Measurements from ENCODE around the gene ADGRD1.

GRCh38 chr12:131114942-131115584, 161.4 kb downstream of the ADGRD1 start:
- TF ChIP-seq POLR2AphosphoS5 (IDR thresholded peaks at IDR 0.05; ENCODE audit: low read depth, low read length) (no peak), SIN3A (IDR thresholded peaks at IDR 0.05; ENCODE audit: borderline replicate concordance, insufficient read depth, low read length) (no peak), TAF1 (IDR thresholded peaks at IDR 0.05; ENCODE audit: borderline replicate concordance, insufficient read depth, low read length) (no peak)
- TF ChIP-seq, protein P1, sequence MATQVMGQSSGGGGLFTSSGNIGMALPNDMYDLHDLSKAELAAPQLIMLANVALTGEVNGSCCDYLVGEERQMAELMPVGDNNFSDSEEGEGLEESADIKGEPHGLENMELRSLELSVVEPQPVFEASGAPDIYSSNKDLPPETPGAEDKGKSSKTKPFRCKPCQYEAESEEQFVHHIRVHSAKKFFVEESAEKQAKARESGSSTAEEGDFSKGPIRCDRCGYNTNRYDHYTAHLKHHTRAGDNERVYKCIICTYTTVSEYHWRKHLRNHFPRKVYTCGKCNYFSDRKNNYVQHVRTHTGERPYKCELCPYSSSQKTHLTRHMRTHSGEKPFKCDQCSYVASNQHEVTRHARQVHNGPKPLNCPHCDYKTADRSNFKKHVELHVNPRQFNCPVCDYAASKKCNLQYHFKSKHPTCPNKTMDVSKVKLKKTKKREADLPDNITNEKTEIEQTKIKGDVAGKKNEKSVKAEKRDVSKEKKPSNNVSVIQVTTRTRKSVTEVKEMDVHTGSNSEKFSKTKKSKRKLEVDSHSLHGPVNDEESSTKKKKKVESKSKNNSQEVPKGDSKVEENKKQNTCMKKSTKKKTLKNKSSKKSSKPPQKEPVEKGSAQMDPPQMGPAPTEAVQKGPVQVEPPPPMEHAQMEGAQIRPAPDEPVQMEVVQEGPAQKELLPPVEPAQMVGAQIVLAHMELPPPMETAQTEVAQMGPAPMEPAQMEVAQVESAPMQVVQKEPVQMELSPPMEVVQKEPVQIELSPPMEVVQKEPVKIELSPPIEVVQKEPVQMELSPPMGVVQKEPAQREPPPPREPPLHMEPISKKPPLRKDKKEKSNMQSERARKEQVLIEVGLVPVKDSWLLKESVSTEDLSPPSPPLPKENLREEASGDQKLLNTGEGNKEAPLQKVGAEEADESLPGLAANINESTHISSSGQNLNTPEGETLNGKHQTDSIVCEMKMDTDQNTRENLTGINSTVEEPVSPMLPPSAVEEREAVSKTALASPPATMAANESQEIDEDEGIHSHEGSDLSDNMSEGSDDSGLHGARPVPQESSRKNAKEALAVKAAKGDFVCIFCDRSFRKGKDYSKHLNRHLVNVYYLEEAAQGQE (IDR thresholded peaks at IDR 0.05; ENCODE audit: insufficient read depth in 1 of 2, low read depth in 2 of 2, low read length in 2 of 2): no peak

All from PFSK-1 (cell line).